ENCODE data around the gene UQCRC2. TPM values are rescaled to one million over a fixed set of nuclear protein-coding genes. Genes with fewer than 3 reads are reported as not detected.

The UQCRC2 gene
- total RNA-seq, 1 experiment from 2014 or later = 249 TPM

DNA sequence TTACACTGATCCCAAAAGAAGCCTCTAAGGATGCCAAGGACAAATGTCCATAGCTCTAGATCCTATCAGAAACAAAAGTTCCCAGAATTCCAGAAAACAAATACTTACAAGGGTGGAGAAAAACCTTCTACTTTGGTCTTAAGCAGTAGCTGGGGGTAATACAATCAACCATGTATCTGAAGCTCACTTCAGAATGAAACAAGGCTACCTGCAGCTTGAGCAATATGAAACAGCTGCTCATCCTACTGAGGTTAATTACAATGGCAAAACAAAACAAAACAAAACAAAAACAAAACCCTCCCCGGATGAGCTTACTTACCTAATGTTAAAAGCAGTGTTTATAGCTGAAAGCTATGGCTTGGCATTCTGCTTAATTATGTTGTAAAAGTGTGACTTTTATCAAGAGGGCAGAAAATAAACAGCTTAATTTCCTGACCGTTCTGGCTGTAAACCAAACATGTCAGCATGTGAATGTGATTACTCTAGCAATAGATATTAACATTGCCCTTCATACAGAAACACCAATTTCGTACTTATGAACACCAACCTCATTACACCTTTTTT is 37.3 kb downstream of the UQCRC2 start:
- no peaks in the 10 kb centered on the region for H3K9me2 ChIP-seq (ENCODE audit: insufficient read depth)
- ATAC-seq = no peak
- H3K9me3 ChIP-seq (ENCODE audit: control insufficient read depth in 1 of 2, insufficient read depth in 1 of 2, low read depth in 1 of 2, low read length in 2 of 2) = no peaks in the 10 kb centered on the region
- H3K4me2 ChIP-seq (ENCODE audit: low read length) = no peak overlapping the region
- no peaks in the 10 kb centered on the region for H3K79me2 ChIP-seq (ENCODE audit: insufficient read depth, low read length)
- no peaks in the 10 kb centered on the region for H4K20me1 ChIP-seq (ENCODE audit: insufficient read depth)
- no peak overlapping the region for H3K9ac ChIP-seq (ENCODE audit: low read length)
- ChIA-PET CTCF (interaction anchor here (0.7 to 2.3 kb wide), 4 partner anchors 8 to 198 kb away, joined by 3 to 18 read pairs (median 6); no protein-coding TSS in a partner anchor), RAD21 (ENCODE audit: low non-redundant PET in 1 of 2, low total read pairs in 2 of 2, uncharacterized antibody in 2 of 2, unreplicated experiment in 2 of 2) (no interaction called here), POLR2A (interaction anchor here (0.5 to 1.5 kb wide), 2 partner anchors 12 to 305 kb away, joined by 3 to 7 read pairs; no protein-coding TSS in a partner anchor)
- intact Hi-C loops (cut with micrococcal nuclease) = no loop called here
- no TSS peak for BruUV-seq (replicated peaks)
- no peak overlapping the region for H3K27ac ChIP-seq (ENCODE audit: low read depth, low read length)
- no peak overlapping the region for H3K4me3 ChIP-seq (replicated peaks in 1 of 2; ENCODE audit: low read depth in 1 of 2, low read length in 2 of 2)
- peaks cover 0 to 2% of the 10 kb centered on the region in 2 experiments; a peak in 2 of 4 replicates for H3K36me3 ChIP-seq (ENCODE audit: control insufficient read depth in 1 of 2, insufficient read depth in 2 of 2, low read length in 2 of 2)
- DNase-seq (ENCODE audit: low read depth, low spot score) = no peak
- no peak overlapping the region for H2AFZ ChIP-seq (ENCODE audit: low read depth, low read length, poor library complexity, severe bottlenecking)
- peaks cover 0 to 22% of the 10 kb centered on the region in 2 experiments; a peak in 2 of 4 replicates for H3K4me1 ChIP-seq (ENCODE audit: control insufficient read depth in 1 of 2, insufficient read depth in 2 of 2, low read length in 2 of 2)
- H3K27me3 ChIP-seq (ENCODE audit: insufficient read depth, low read length) = no peaks in the 10 kb centered on the region
- no peak for TF ChIP-seq EZH2 (IDR thresholded peaks at IDR 0.05)
- TF ChIP-seq FOSL1 (IDR thresholded peaks at IDR 0.05; ENCODE audit: low read depth) = no peak
- TF ChIP-seq SP1 (IDR thresholded peaks at IDR 0.05; ENCODE audit: low read depth) = no peak
- TF ChIP-seq CEBPB (IDR thresholded peaks at IDR 0.05; ENCODE audit: low read depth) = no peak
- TF ChIP-seq RAD21 (IDR thresholded peaks at IDR 0.05; ENCODE audit: low read depth) = no peak
- TF ChIP-seq TCF7L2 (IDR thresholded peaks at IDR 0.05; ENCODE audit: borderline replicate concordance, extremely low read depth, insufficient read depth, insufficient read length) = no peak

DNA sequence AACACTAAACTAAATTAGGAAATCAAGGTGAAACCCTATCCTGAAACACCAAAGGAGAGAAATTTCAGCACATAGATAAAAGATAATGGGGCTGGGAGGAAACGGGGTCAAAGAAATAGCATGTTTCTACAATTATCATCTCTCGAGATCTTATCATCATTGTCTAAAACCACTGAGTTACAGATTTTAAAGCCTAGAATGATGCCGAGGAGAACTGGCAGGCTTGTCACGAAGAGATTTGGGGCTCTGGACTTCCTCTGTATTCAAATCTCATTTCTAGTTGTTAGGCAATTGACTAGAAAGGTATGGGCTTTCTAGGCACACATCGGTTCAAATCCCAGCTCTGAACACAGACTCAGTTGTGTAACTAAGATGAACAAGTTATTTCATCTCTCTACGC is 38.5 kb downstream of the UQCRC2 start:
- H3K27ac ChIP-seq (ENCODE audit: low read depth, low read length) = no peak overlapping the region
- ChIA-PET RAD21 (ENCODE audit: low non-redundant PET in 1 of 2, low total read pairs in 2 of 2, uncharacterized antibody in 2 of 2, unreplicated experiment in 2 of 2) (no interaction called here), CTCF (interaction anchor here (2.3 kb wide), 1 partner anchor 86 kb away, joined by 18 read pairs; no protein-coding TSS in a partner anchor), POLR2A (no interaction called here)
- H3K9ac ChIP-seq (ENCODE audit: low read length) = no peak overlapping the region
- H3K9me3 ChIP-seq (ENCODE audit: control insufficient read depth in 1 of 2, insufficient read depth in 1 of 2, low read depth in 1 of 2, low read length in 2 of 2) = no peaks in the 10 kb centered on the region
- H3K4me1 ChIP-seq (ENCODE audit: control insufficient read depth in 1 of 2, insufficient read depth in 2 of 2, low read length in 2 of 2) = peaks cover 0 to 22% of the 10 kb centered on the region in 2 experiments; a peak in 2 of 4 replicates
- no peak for ATAC-seq
- no peak overlapping the region for H2AFZ ChIP-seq (ENCODE audit: low read depth, low read length, poor library complexity, severe bottlenecking)
- H3K4me2 ChIP-seq (ENCODE audit: low read length) = no peak overlapping the region
- TF ChIP-seq CEBPB (IDR thresholded peaks at IDR 0.05; ENCODE audit: low read depth) = no peak
- TF ChIP-seq, protein P1, sequence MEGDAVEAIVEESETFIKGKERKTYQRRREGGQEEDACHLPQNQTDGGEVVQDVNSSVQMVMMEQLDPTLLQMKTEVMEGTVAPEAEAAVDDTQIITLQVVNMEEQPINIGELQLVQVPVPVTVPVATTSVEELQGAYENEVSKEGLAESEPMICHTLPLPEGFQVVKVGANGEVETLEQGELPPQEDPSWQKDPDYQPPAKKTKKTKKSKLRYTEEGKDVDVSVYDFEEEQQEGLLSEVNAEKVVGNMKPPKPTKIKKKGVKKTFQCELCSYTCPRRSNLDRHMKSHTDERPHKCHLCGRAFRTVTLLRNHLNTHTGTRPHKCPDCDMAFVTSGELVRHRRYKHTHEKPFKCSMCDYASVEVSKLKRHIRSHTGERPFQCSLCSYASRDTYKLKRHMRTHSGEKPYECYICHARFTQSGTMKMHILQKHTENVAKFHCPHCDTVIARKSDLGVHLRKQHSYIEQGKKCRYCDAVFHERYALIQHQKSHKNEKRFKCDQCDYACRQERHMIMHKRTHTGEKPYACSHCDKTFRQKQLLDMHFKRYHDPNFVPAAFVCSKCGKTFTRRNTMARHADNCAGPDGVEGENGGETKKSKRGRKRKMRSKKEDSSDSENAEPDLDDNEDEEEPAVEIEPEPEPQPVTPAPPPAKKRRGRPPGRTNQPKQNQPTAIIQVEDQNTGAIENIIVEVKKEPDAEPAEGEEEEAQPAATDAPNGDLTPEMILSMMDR (IDR thresholded peaks at IDR 0.05 in 2 of 3, conservative IDR thresholded peaks at IDR 0.05 in 1 of 3; ENCODE audit: borderline replicate concordance in 1 of 3, insufficient read depth in 1 of 3, low read depth in 2 of 3, low read length in 2 of 3) = no peak
- TF ChIP-seq EZH2 (IDR thresholded peaks at IDR 0.05) = no peak
- TF ChIP-seq TCF7L2 (IDR thresholded peaks at IDR 0.05; ENCODE audit: borderline replicate concordance, extremely low read depth, insufficient read depth, insufficient read length) = no peak
- TF ChIP-seq POLR2A (IDR thresholded peaks at IDR 0.05; ENCODE audit: borderline replicate concordance, extremely low read depth, insufficient read depth, insufficient read length) = no peak
- H3K9me2 ChIP-seq (ENCODE audit: insufficient read depth) = no peaks in the 10 kb centered on the region
- no peak for DNase-seq (ENCODE audit: low read depth, low spot score)
- H3K27me3 ChIP-seq (ENCODE audit: insufficient read depth, low read length) = no peaks in the 10 kb centered on the region
- intact Hi-C loops (cut with micrococcal nuclease) = no loop called here
- H3K79me2 ChIP-seq (ENCODE audit: insufficient read depth, low read length) = no peaks in the 10 kb centered on the region
- H3K36me3 ChIP-seq (ENCODE audit: control insufficient read depth in 1 of 2, insufficient read depth in 2 of 2, low read length in 2 of 2) = no peaks in the 10 kb centered on the region
- H4K20me1 ChIP-seq (ENCODE audit: insufficient read depth) = no peaks in the 10 kb centered on the region
- H3K4me3 ChIP-seq (replicated peaks in 1 of 2; ENCODE audit: low read depth in 1 of 2, low read length in 2 of 2) = no peak overlapping the region
- BruUV-seq (replicated peaks) = no TSS peak
